Nephron progenitor cell (in vitro differentiated cells): Measurements from ENCODE around the gene ARHGAP31.

ENCODE experiments used
- DNase-seq: peaks from one replicate; pipeline ENCODE4 v3.0.0; 2021
- H3K27ac Mint-ChIP-seq: 2 replicates; pipeline ENCODE4 v1.8.0; 2021; ENCODE audit warnings: mild to moderate bottlenecking, moderate library complexity, mixed read lengths
- H3K27me3 Mint-ChIP-seq: 2 replicates; pipeline ENCODE4 v1.8.0; 2021; ENCODE audit warnings: mild to moderate bottlenecking, low read depth, mixed read lengths; ENCODE audit not compliant: poor library complexity
- H3K36me3 Mint-ChIP-seq: 2 replicates; pipeline ENCODE4 v1.8.0; 2021; ENCODE audit warnings: low read depth, mixed read lengths
- H3K4me1 Mint-ChIP-seq: 2 replicates; pipeline ENCODE4 v1.8.0; 2021; ENCODE audit warnings: mixed read lengths
- H3K4me3 Mint-ChIP-seq: 2 replicates; pipeline ENCODE4 v1.8.0; 2021; ENCODE audit warnings: mild to moderate bottlenecking, moderate library complexity, mixed read lengths
- H3K9me3 Mint-ChIP-seq: 2 replicates; pipeline ENCODE4 v1.8.0; 2021; ENCODE audit warnings: mild to moderate bottlenecking, moderate library complexity, mixed read lengths
- CTCF ChIP-seq: fragments of 200-600 bp; sonication (generic); IDR thresholded peaks from 2 replicates; pipeline ENCODE4 v1.5.0; 2021; ENCODE audit warnings: antibody characterized with exemption

The ARHGAP31 gene

GRCh38 chr3:119311081-119311925 lies 17.1 kb downstream of the ARHGAP31 start:
- TF ChIP-seq CTCF, result no peak
- Mint-ChIP-seq H3K9me3 (peaks cover 10% of the 10 kb centered on the region), H3K27me3 (no peaks in the 10 kb centered on the region), H3K27ac (no peak overlapping the region), H3K4me3 (no peak overlapping the region), H3K4me1 (peaks cover 29% of the 10 kb centered on the region), H3K36me3 (peaks cover 23% of the 10 kb centered on the region)
- no peak for DNase-seq

DNA sequence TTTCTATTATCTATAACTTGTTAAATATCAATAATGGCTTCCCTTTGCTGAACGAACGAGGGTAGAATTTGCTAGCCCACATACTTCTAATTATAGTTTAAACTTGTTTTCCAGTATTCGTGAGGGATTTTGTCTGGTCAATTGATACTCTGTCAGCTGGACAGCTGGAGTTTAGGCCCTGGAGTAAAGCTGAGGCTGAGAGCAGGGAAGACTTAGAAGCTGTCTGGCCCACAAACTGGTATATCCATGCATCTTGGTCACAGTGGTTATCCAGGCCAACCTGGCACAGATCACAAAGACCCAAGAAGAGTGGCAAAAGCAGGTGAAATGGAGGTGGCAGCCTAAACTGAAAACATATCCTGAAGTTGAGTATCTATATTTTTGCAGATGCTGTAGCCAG lies 19.3 kb downstream of the ARHGAP31 start:
- no peak for DNase-seq
- H3K4me1 Mint-ChIP-seq, result peaks cover 29% of the 10 kb centered on the region
- H3K27ac Mint-ChIP-seq, result no peak overlapping the region
- no peak for TF ChIP-seq CTCF
- H3K27me3 Mint-ChIP-seq, result no peaks in the 10 kb centered on the region
- H3K36me3 Mint-ChIP-seq, result peaks cover 8% of the 10 kb centered on the region
- H3K4me3 Mint-ChIP-seq, result no peak overlapping the region
- peaks cover 2% of the 10 kb centered on the region for H3K9me3 Mint-ChIP-seq

- no peaks in the 10 kb centered on the region for H3K9me3 Mint-ChIP-seq
- TF ChIP-seq CTCF, result no peak
- H3K4me1 Mint-ChIP-seq, result peaks cover 21% of the 10 kb centered on the region
- no peak for DNase-seq
- no peak overlapping the region for H3K27ac Mint-ChIP-seq
- no peak overlapping the region for H3K4me3 Mint-ChIP-seq
- peaks cover 7% of the 10 kb centered on the region for H3K36me3 Mint-ChIP-seq
- H3K27me3 Mint-ChIP-seq, result peaks cover 5% of the 10 kb centered on the region
These were observed 20.6 kb downstream of the ARHGAP31 start for GRCh38 chr3:119314821-119315220.

GRCh38 chr3:119315600-119316312 lies 21.6 kb downstream of the ARHGAP31 start:
- H3K4me1 Mint-ChIP-seq, result peaks cover 15% of the 10 kb centered on the region
- H3K27ac Mint-ChIP-seq, result peak overlapping the region; percentile 6
- H3K9me3 Mint-ChIP-seq, result peaks cover 4% of the 10 kb centered on the region
- DNase-seq, result no peak
- H3K27me3 Mint-ChIP-seq, result peaks cover 5% of the 10 kb centered on the region
- no peak overlapping the region for H3K4me3 Mint-ChIP-seq
- no peak for TF ChIP-seq CTCF
- peaks cover 7% of the 10 kb centered on the region for H3K36me3 Mint-ChIP-seq

DNA sequence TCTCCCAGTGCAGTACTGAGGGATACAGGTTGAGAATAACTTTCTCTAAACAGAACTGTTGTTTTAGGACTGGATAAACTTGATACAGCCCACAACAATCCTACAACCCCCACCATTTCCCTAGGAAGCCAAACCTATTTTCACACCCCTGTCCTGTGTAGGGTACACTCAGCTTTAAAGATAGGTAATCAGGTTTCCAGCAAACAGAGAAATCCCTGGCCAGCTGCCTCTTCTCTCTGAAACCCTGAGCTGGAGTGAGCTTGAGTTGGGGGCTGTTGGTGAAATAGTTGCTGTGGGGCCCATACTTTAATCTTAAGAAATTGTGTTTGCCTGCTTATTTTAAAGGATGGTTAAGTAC lies 22.1 kb downstream of the ARHGAP31 start:
- no peak overlapping the region for H3K4me3 Mint-ChIP-seq
- peaks cover 13% of the 10 kb centered on the region for H3K4me1 Mint-ChIP-seq
- no peak for TF ChIP-seq CTCF
- H3K9me3 Mint-ChIP-seq, result peaks cover 7% of the 10 kb centered on the region
- H3K36me3 Mint-ChIP-seq, result peaks cover 7% of the 10 kb centered on the region
- no peak overlapping the region for H3K27ac Mint-ChIP-seq
- H3K27me3 Mint-ChIP-seq, result peaks cover 5% of the 10 kb centered on the region
- DNase-seq, result no peak
